NAMALWA (cell line): ENCODE data around the gene KLHL1.

ENCODE experiments used
- DNase-seq: peaks from one replicate; pipeline ENCODE4 v3.0.0-alpha.2; 2015; ENCODE audit warnings: low spot score

Gene KLHL1

DNA sequence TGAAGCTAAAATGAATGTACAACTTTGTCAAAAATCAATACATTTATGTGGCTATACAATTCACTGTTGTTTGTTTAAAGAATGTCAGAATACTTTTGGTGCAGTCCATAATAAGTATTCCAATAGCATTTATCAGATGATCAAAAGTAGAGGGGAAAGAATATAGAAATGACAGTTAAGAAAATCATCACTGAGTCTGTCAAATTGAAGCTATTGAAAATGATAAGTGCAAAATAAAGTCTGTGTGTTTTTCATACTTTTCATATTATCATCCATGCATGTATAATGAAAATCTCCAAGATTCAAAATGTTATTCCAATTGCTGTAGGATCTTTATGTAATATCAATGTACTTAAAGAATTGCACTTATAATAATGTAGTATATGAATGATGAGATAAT, 93.9 kb downstream of the KLHL1 start:
- no peak for DNase-seq

DNA sequence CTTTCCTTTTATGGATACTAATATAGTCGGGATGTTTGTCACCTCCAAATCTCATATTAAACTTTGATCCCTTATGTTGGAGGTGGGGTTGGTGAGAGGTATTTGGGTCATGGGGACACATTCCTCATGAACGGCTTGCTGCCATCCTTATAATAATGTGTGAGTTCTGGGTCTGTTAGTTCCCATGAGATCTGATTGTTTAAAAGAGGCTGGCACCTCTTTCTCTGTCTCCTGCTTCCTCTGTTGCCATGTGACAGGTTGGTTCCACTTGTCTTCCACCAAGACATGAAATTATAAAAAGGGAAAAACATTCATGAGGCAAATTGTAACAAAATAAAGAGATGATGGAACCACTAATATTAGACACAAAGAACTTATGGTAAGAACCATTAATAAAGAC, 108.4 kb downstream of the KLHL1 start:
- no peak for DNase-seq

- DNase-seq = no peak
Measured at GRCh38 chr13:69997061-69997460, 111.2 kb downstream of the KLHL1 start.

DNA sequence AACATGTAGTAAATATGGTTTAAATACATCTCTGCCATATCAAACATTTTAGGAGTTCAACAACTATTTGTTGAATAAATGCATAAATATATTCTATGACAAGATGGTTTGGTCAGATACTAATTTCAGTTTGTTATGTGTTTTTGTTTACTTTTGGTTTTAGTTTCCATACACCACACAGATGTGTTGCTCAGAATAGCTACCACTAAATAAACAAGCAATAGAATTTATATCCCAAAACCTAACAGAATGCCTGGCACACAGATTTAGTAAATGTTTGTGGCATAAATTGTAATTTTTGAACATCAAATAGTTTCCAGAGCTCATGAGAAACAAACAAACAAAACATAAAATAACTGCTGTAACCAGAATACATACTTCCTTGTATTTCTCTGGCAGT, 127.5 kb downstream of the KLHL1 start:
- no peak for DNase-seq

- no peak for DNase-seq
Measured at GRCh38 chr13:69975496-69975895, 132.8 kb downstream of the KLHL1 start.

GRCh38 chr13:69970520-69970919, 137.7 kb downstream of the KLHL1 start:
- DNase-seq = no peak

GRCh38 chr13:69959046-69959445, 149.2 kb downstream of the KLHL1 start:
- DNase-seq = no peak

DNA sequence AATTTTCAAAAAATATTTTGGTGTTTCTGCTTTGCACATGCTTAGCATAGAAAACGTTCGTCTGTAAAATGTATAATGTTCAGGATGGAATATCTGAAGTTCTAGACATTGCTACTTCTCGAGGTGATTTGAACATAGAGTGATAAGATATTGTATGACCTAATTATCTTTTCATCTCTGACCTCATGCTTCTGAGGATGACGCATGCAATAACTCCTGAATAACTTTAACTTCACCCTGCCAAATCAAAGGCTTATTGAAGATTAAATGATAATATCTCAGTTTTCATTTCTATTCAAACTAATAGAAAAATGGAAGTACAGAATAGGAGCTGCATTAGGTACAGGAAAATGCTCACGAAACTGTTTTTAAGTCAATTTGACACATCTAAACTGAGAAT, 151.4 kb downstream of the KLHL1 start:
- no peak for DNase-seq

DNA sequence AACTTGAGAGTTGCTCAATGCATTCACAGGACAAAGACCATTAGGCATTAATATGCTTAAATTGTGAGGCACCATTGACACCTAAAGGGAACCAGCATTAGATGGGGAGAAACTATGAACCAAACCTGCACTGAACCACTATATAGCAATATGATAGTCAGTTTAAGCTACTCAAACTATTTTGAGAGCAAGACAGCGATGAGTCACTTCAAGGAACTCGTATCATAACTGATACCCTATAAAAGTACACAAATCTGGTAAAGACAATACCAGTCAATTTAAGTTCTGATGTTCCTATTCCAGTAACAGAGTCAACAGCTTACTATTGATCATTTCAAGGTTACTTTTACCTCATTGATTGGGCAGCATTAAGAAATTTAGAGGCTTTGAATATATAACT, 151.9 kb downstream of the KLHL1 start:
- DNase-seq = no peak

- DNase-seq = no peak
Measured at GRCh38 chr13:69955271-69955670, 153.0 kb downstream of the KLHL1 start.

DNA sequence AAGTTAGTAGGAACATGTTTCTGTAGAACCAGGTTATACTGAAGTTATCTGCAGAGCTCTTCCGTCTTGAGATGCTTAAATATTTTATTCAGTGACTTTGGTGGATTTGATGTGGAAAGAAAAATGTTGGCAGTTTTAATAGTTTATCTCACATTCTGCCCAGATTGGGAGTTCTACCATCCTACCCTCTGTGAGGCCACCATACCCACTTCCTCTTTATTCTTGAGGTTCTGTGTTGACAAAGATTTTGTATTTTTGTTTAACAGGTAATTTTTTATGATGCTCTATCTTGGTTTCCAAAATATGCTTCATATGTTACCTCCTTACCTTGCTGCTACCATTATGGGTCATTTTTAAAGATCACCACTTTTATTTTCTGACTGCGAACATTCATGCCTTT, 156.8 kb downstream of the KLHL1 start:
- DNase-seq = no peak

GRCh38 chr13:69950160-69950559, 158.1 kb downstream of the KLHL1 start:
- no peak for DNase-seq

GRCh38 chr13:69948016-69948415, 160.2 kb downstream of the KLHL1 start:
- DNase-seq = peak; percentile 28

DNA sequence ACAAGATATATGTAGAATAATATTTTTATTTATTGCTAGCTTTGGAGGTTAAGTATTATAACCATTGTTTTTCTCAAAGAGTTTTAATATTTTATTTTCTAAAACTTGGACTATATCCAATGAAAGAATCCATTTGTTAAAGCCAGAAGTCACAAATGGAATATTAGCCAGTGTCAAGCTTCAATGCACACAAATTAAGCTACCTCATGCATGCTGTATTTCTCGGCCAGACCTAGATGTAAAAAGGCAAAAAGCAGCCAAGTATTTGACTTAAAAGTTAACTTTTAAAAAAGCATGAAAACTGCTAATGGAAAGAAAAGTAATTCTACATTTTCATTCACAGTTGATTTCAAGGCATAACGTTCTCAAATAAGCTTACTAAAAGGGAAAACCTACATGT, 160.7 kb downstream of the KLHL1 start:
- DNase-seq = no peak

- DNase-seq = no peak
Measured at GRCh38 chr13:69946511-69946910, 161.7 kb downstream of the KLHL1 start.

DNA sequence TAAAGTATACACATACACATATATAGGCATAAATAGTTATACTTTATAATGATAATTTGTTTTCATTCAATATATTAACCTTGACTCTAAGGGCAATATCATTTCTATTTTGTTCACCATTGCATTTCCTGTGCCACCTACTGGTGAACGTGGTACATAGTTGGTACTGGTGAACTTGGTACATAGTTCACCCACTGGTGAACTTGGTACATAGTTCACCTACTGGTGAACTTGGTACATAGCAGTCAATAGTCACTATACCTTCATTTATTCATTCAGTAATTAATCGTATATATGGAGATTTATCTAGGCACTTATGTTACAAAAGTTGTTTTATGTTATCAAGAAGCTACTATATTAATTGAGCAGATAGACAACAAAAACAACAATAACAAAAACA, 173.2 kb downstream of the KLHL1 start:
- peak; percentile 81 for DNase-seq

- DNase-seq = no peak
Measured at GRCh38 chr13:69928262-69928661, 180.0 kb downstream of the KLHL1 start.

DNA sequence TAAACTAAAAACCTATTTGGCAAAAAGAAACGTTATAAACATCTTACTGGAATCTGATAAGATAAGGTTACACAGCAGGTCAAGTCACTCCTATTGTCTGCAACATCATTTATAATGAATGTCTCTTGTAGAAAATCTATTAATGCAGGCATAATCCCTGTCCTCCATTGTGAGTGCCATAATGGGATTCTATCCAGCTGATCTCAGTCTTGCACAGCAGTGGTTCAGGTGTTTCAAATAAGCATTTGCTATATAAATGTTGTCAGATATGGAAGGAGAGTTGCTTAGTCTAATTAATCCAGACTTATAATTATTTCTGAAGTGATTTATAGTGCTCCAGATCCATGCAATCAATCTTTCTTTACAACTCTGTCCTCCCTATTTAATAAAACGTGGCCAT, 187.1 kb downstream of the KLHL1 start:
- no peak for DNase-seq

- no peak for DNase-seq
Measured at GRCh38 chr13:69912630-69913029, 195.6 kb downstream of the KLHL1 start.

DNA sequence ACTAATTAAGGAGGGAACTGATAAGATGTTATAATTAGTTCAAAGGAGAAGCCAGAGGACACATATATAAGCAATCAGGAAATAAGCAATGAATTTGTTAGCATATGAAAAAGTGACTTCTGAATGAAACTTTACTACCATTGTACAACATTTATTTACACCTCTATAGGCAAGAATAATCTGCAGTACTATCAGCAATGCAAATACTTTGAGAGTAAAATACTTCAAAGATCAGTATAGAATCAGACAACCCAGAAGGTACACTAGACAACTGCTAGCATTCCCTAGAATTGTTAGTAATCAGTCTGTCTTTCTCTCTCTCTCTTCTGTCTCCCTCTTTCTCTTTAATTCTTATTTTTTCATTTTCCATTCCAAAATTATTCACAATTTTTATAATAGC, 197.5 kb downstream of the KLHL1 start:
- no peak for DNase-seq

DNA sequence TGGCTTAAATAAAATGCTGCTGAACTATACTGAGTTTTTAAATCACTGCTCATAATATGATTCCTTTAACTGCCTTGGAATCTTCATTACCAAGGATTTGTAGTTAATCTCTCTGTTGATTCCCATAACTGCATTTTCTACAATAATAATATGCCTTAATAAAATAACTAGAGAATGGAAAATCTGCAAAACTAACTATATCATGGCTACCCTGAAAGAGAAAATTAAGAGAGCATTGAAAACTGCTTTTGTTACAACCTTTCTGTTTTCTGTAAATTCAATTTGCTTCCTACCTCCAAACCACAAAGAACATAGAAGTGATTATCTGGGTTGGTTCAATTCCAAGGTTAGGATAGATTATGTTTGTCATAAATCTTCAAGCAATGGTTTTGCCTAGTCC, 203.5 kb downstream of the KLHL1 start:
- DNase-seq = no peak

DNA sequence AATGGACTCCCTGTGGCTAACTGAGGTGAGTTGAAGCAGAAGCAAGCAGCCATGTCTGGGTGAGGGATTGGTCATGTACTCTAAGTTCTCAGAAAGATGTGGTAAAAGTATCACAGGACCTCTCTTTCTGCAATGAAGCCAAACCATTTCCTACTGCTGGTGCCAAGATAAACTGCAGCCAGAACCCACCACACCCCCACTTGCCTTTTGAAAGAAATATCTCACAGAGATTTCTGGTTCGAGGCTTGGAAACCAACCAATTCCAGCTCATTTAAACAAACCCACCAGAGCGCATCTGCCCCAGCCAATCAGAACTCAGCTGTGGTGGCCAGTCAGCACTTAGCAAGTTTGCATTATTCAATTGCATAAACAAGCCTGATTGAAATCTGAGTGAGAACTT, 205.2 kb downstream of the KLHL1 start:
- no peak for DNase-seq

DNA sequence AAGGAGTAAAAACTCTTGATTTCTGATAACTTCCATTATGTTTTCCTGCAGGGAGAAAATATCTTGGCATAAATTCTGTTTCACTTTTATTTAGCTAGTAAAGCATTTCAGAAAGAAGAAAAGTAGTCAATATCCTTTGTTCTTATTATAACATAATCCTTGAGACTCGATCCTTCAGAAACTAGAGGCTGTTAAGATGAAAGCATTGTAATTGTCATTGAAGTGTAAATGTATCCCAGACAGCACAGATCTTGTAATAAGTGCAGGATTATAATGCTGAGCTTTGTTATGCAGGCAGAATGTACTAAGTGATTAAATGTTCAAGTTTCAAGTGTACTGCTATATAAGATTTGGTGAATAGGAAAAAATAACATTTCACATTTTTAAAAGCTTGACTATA, 225.8 kb downstream of the KLHL1 start:
- no peak for DNase-seq

GRCh38 chr13:69879936-69880335, 228.3 kb downstream of the KLHL1 start:
- no peak for DNase-seq

DNA sequence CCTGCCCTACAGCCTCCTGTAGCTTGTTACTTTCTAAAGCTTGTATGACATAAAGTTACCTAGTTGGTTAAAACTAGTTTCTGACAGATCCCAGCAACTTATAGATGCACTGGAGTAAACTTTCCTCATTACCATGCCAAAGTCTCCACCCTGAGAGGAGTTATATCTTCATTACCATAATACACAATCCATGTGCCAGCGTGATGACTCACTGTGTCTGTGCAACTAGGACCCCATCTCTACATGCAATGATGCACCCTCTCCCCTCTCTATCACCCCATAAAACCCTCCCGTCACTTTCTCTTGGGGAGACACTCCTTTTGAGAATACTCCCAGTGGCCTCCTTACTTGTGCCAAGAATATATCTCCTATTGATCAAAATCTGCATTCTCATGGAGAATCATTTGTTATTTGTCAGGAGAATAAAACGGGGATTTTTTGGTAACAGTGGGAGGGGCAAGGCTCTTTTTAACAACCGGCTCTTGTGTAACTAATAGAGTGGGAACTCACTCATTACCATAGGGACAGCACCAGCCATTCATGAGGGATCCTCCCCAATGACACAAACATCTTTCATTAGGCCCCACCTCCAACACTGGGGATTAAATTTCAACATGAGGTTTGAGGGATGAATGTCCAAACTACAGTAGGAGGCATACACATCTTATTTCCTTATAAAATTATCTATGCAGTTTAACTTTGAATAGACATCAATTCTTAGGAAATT, 235.8 kb downstream of the KLHL1 start:
- DNase-seq = no peak
